ENCODE results near the gene PTP4A2. TPM values are rescaled to one million over a fixed set of nuclear protein-coding genes. Genes with fewer than 3 reads are reported as not detected.

Gene PTP4A2
- total and polyA plus RNA-seq, 2 of the 13 experiments (the other 11 are each of a cell fraction or from before 2014, with no cell fraction given), result 173 to 225 TPM

GRCh38 chr1:31954607-31955283, 16.6 kb upstream of the PTP4A2 start (continued):
- TF ChIP-seq FOXO4 (CRISPR knock-in tag; conservative IDR thresholded peaks at IDR 0.05), result no peak
- TF ChIP-seq ZBTB2 (CRISPR knock-in tag; IDR thresholded peaks at IDR 0.05; ENCODE audit: low read depth), result no peak
- no peak for TF ChIP-seq CENPBD1 (CRISPR knock-in tag; IDR thresholded peaks at IDR 0.05; ENCODE audit: borderline replicate concordance, low read depth)
- TF ChIP-seq RBFOX2 (IDR thresholded peaks at IDR 0.05; ENCODE audit: low read depth, low read length), result no peak
- TF ChIP-seq PREB (CRISPR knock-in tag; IDR thresholded peaks at IDR 0.05), result no peak
- no peak for TF ChIP-seq ETV6 (CRISPR knock-in tag; conservative IDR thresholded peaks at IDR 0.05)
- TF ChIP-seq ZSCAN12 (CRISPR knock-in tag; IDR thresholded peaks at IDR 0.05), result no peak
- TF ChIP-seq ATM (IDR thresholded peaks at IDR 0.05; ENCODE audit: borderline replicate concordance), result no peak
- no peak for TF ChIP-seq LBX2 (CRISPR knock-in tag; IDR thresholded peaks at IDR 0.05; ENCODE audit: borderline replicate concordance)
- TF ChIP-seq ZNF724P (CRISPR knock-in tag; IDR thresholded peaks at IDR 0.05; ENCODE audit: borderline replicate concordance), result no peak
- no peak; the same call in 1 of the 2 replicates for TF ChIP-seq YEATS2 (CRISPR knock-in tag; IDR thresholded peaks at IDR 0.05; ENCODE audit: borderline replicate concordance)
- no peak for TF ChIP-seq ZBTB7B (CRISPR knock-in tag; IDR thresholded peaks at IDR 0.05)
- no peak for TF ChIP-seq ZFP82 (CRISPR knock-in tag; IDR thresholded peaks at IDR 0.05; ENCODE audit: borderline replicate concordance)
- no peak for TF ChIP-seq ZNF383 (CRISPR knock-in tag; IDR thresholded peaks at IDR 0.05; ENCODE audit: borderline replicate concordance)
- no peak for TF ChIP-seq NBN (conservative IDR thresholded peaks at IDR 0.05)
- 0 out of 2 replicates have a peak, but pooled peaks have one; percentile 30 for TF ChIP-seq ZNF280D (CRISPR knock-in tag; IDR thresholded peaks at IDR 0.05)
- TF ChIP-seq MAFK (conservative IDR thresholded peaks at IDR 0.05 in 1 of 2, IDR thresholded peaks at IDR 0.05 in 1 of 2; ENCODE audit: low read length in 2 of 2), result no peak
- no peak for TF ChIP-seq SMAD3 (CRISPR knock-in tag; IDR thresholded peaks at IDR 0.05)
- no peak for TF ChIP-seq ZNF709 (CRISPR knock-in tag; IDR thresholded peaks at IDR 0.05)

Measured in HepG2 (cell line).